WTC11 (cell line): ENCODE data around the gene PLXDC1. TPM values are rescaled to one million over a fixed set of nuclear protein-coding genes. Genes with fewer than 3 reads are reported as not detected.

Experiments
- ATAC-seq: fragments of 200-7000 bp; cut with Tn5 transposase; 2 replicates; pipeline ENCODE4 v1.10.0; 2021; ENCODE audit warnings: mild to moderate bottlenecking, moderate library complexity
- CTCF ChIA-PET: fragments of 300-600 bp; sonication (Branson Sonifier 250); formaldehyde crosslinking; loops from one replicate; lab custom pipeline; 2021; ENCODE audit warnings: antibody characterized with exemption; lab: Charles Lee
- POLR2A ChIA-PET: fragments of 350-600 bp; sonication (Branson Sonifier 250); formaldehyde crosslinking; loops from one replicate; lab custom pipeline; 2021; ENCODE audit warnings: antibody characterized with exemption; lab: Charles Lee
- DNase-seq: peaks from one replicate; pipeline ENCODE4 v3.0.0; 2021; ENCODE audit warnings: low spot score
- H3K27ac Mint-ChIP-seq: 2 replicates; pipeline ENCODE4 v1.8.0; 2021; ENCODE audit warnings: mixed read lengths
- H3K27me3 Mint-ChIP-seq: 2 replicates; pipeline ENCODE4 v1.8.0; 2021; ENCODE audit warnings: low read depth, mild to moderate bottlenecking, moderate library complexity, mixed read lengths
- H3K36me3 Mint-ChIP-seq: 2 replicates; pipeline ENCODE4 v1.8.0; 2021; ENCODE audit warnings: mixed read lengths
- H3K4me1 Mint-ChIP-seq: 2 replicates; pipeline ENCODE4 v1.8.0; 2022; ENCODE audit warnings: mixed read lengths
- H3K4me3 Mint-ChIP-seq: 2 replicates; pipeline ENCODE4 v1.8.0; 2021; ENCODE audit warnings: mild to moderate bottlenecking, moderate library complexity, mixed read lengths
- H3K9me3 Mint-ChIP-seq: 2 replicates; pipeline ENCODE4 v1.8.0; 2021; ENCODE audit warnings: mixed read lengths
- CREB1 ChIP-seq: sonication (generic); formaldehyde crosslinking; IDR thresholded peaks from 2 replicates; pipeline ENCODE4 v1.8.0; 2023; ENCODE audit warnings: mild to moderate bottlenecking, missing genetic modification reagents
- ETV6 ChIP-seq: sonication (generic); formaldehyde crosslinking; IDR thresholded peaks from 2 replicates; pipeline ENCODE4 v1.8.1; 2022; ENCODE audit warnings: mild to moderate bottlenecking, missing genetic modification reagents
- GRHL2 ChIP-seq: fragments of 250-450 bp; sonication (Bioruptor Pico); IDR thresholded peaks from 2 replicates; pipeline ENCODE4 v1.8.0; 2022; ENCODE audit warnings: mild to moderate bottlenecking, moderate library complexity; ENCODE audit not compliant: insufficient replicate concordance, severe bottlenecking
- IRF1 ChIP-seq: sonication (generic); formaldehyde crosslinking; IDR thresholded peaks from 2 replicates; pipeline ENCODE4 v1.8.0; 2023; ENCODE audit warnings: missing genetic modification reagents
- JUN ChIP-seq: sonication (generic); formaldehyde crosslinking; IDR thresholded peaks from 2 replicates; pipeline ENCODE4 v1.8.0; 2023; ENCODE audit warnings: mild to moderate bottlenecking, missing genetic modification reagents
- MYBL2 ChIP-seq: sonication (generic); formaldehyde crosslinking; IDR thresholded peaks from 2 replicates; pipeline ENCODE4 v1.8.1; 2023; ENCODE audit warnings: mild to moderate bottlenecking, moderate library complexity, missing genetic modification reagents
- NFATC4 ChIP-seq: fragments of 250-450 bp; sonication (Bioruptor Pico); IDR thresholded peaks from 2 replicates; pipeline ENCODE4 v1.9.0; 2021; ENCODE audit warnings: mild to moderate bottlenecking
- NR2C2 ChIP-seq: sonication (generic); formaldehyde crosslinking; IDR thresholded peaks from 2 replicates; pipeline ENCODE4 v1.8.0; 2022; ENCODE audit warnings: mild to moderate bottlenecking, missing genetic modification reagents
- PRDM15 ChIP-seq: sonication (generic); formaldehyde crosslinking; IDR thresholded peaks from 2 replicates; pipeline ENCODE4 v1.8.0; 2022; ENCODE audit warnings: missing genetic modification reagents
- PRRX2 ChIP-seq: fragments of 250-450 bp; sonication (Bioruptor Pico); IDR thresholded peaks from 2 replicates; pipeline ENCODE4 v1.8.0; 2021; ENCODE audit warnings: mild to moderate bottlenecking
- RORB ChIP-seq: fragments of 250-450 bp; sonication (Bioruptor Pico); IDR thresholded peaks from 2 replicates; pipeline ENCODE4 v1.9.0; 2021; ENCODE audit warnings: mild to moderate bottlenecking
- SMAD3 ChIP-seq: sonication (generic); formaldehyde crosslinking; IDR thresholded peaks from 2 replicates; pipeline ENCODE4 v1.8.0; 2022; ENCODE audit warnings: missing genetic modification reagents, mild to moderate bottlenecking, borderline replicate concordance
- ZBTB21 ChIP-seq: sonication (generic); formaldehyde crosslinking; IDR thresholded peaks from 2 replicates; pipeline ENCODE4 v1.8.1; 2023; ENCODE audit warnings: mild to moderate bottlenecking, missing genetic modification reagents, borderline replicate concordance
- ZNF219 ChIP-seq: sonication (generic); formaldehyde crosslinking; IDR thresholded peaks from 2 replicates; pipeline ENCODE4 v1.8.0; 2023; ENCODE audit warnings: missing genetic modification reagents, mild to moderate bottlenecking, borderline replicate concordance
- ZNF425 ChIP-seq: fragments of 250-450 bp; sonication (Bioruptor Pico); conservative IDR thresholded peaks from 2 replicates; pipeline ENCODE4 v1.9.0; 2021; ENCODE audit warnings: mild to moderate bottlenecking
- total RNA-seq: library from RNA; stranded (reverse); gene quantifications from 3 replicates; pipeline ENCODE4 v1.2.3, GENCODE V29; 2021
- TF ChIP-seq, protein P1 (sequence below): sonication (generic); formaldehyde crosslinking; IDR thresholded peaks from 2 replicates; pipeline ENCODE4 v1.8.1; 2023; ENCODE audit warnings: mild to moderate bottlenecking, missing genetic modification reagents
- TF ChIP-seq, protein P2 (sequence below): sonication (generic); formaldehyde crosslinking; IDR thresholded peaks from 2 replicates; pipeline ENCODE4 v1.8.0; 2022; ENCODE audit warnings: mild to moderate bottlenecking, missing genetic modification reagents
- TF ChIP-seq, protein P3 (sequence below): sonication (generic); formaldehyde crosslinking; IDR thresholded peaks from 2 replicates; pipeline ENCODE4 v1.8.1; 2023; ENCODE audit warnings: mild to moderate bottlenecking, missing genetic modification reagents, moderate library complexity
- TF ChIP-seq, protein P4 (sequence below): sonication (generic); formaldehyde crosslinking; IDR thresholded peaks from 2 replicates; pipeline ENCODE4 v1.8.1; 2023; ENCODE audit warnings: mild to moderate bottlenecking, missing genetic modification reagents, borderline replicate concordance
- TF ChIP-seq, protein P5 (sequence below): sonication (generic); formaldehyde crosslinking; conservative IDR thresholded peaks from 2 replicates; pipeline ENCODE4 v1.8.1; 2023; ENCODE audit warnings: mild to moderate bottlenecking, low read depth, missing genetic modification reagents, moderate library complexity

The PLXDC1 gene
- total RNA-seq, 1 experiment from 2014 or later: 5.4 TPM

DNA sequence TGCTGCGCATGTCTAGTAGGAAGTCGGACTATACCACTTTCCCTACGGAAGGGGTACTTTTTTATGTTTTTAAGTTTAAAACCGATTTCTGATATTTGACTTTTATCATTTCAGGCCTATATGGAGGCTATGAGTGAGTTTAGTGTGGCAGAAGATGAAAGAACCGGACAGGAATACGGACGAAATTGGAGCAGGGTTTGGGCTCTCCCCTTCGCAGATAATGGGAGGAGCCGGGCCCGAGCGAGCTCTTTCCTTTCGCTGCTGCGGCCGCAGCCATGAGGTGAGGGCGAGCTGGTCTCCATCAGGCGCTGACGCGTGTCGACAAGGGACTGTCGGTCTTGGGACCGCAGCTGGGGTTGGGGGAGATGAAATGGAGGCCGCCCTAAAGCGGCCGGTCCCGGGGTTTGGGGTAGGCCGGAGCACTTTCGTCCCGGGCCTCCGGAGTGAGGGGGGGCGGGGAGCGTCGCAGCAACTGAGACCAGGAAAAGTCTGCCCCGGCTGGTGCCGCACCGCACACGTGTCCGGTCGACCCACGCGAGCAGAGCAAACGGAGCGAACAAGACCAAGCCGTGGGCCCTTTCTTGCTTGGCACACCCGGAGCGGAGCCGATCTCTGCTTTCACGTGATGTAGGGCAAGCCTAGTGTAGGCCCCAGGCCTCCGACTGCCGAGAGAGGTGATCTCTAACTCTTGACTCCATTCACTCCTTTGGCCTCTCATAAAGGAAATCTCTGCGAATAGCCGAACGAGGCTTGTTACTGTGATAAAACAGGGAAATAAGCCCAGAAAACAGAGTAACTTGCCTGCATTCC, 48.8 kb upstream of the PLXDC1 start, which contains the start of gene RPL19 (continued):
- TF ChIP-seq PRDM15 (CRISPR knock-in tag): no peak
- TF ChIP-seq, protein P1, sequence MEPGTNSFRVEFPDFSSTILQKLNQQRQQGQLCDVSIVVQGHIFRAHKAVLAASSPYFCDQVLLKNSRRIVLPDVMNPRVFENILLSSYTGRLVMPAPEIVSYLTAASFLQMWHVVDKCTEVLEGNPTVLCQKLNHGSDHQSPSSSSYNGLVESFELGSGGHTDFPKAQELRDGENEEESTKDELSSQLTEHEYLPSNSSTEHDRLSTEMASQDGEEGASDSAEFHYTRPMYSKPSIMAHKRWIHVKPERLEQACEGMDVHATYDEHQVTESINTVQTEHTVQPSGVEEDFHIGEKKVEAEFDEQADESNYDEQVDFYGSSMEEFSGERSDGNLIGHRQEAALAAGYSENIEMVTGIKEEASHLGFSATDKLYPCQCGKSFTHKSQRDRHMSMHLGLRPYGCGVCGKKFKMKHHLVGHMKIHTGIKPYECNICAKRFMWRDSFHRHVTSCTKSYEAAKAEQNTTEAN: 0 out of 2 replicates have a peak, but pooled peaks have one; percentile 40
- no peak for TF ChIP-seq RORB
- TF ChIP-seq, protein P2, sequence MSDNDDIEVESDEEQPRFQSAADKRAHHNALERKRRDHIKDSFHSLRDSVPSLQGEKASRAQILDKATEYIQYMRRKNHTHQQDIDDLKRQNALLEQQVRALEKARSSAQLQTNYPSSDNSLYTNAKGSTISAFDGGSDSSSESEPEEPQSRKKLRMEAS (CRISPR knock-in tag): peak; percentile 67
- 0 out of 2 replicates have a peak, but pooled peaks have one; percentile 42 for TF ChIP-seq MYBL2 (CRISPR knock-in tag)
- TF ChIP-seq NFATC4 (CRISPR knock-in tag): no peak
- no peak for TF ChIP-seq ZNF425 (CRISPR knock-in tag)
- TF ChIP-seq ZBTB21 (CRISPR knock-in tag): no peak
- TF ChIP-seq GRHL2: no peak
- no peak for TF ChIP-seq ZNF219 (CRISPR knock-in tag)
- no peak for TF ChIP-seq SMAD3 (CRISPR knock-in tag)
- peak; percentile 51; the same call in 1 of the 2 replicates for TF ChIP-seq ETV6 (CRISPR knock-in tag)
- TF ChIP-seq NR2C2: no peak

GRCh38 chr17:39199820-39200069, 48.3 kb upstream of the PLXDC1 start:
- ChIA-PET CTCF (interaction anchor here (0.5 to 2.2 kb wide), 15 partner anchors 12 to 774 kb away, joined by 3 to 25 read pairs (median 8); partner anchors contain the start of gene STAC2), POLR2A (interaction anchor here (0.6 to 1.3 kb wide), 12 partner anchors 9 to 614 kb away, joined by 3 to 16 read pairs (median 4); partner anchors contain the start of gene STAC2)
- peak overlapping the region; percentile 98 for H3K4me3 Mint-ChIP-seq
- H3K4me1 Mint-ChIP-seq: peaks cover 48% of the 10 kb centered on the region
- peaks cover 45% of the 10 kb centered on the region for H3K36me3 Mint-ChIP-seq
- peak; percentile 25 for ATAC-seq
- DNase-seq: peak; percentile 83
- no peaks in the 10 kb centered on the region; the same call in 1 of the 2 replicates for H3K27me3 Mint-ChIP-seq
- H3K27ac Mint-ChIP-seq: peak overlapping the region; percentile 100
- H3K9me3 Mint-ChIP-seq: no peaks in the 10 kb centered on the region
- TF ChIP-seq SMAD3 (CRISPR knock-in tag) (no peak), PRRX2 (CRISPR knock-in tag) (no peak), IRF1 (no peak), CREB1 (CRISPR knock-in tag) (no peak), JUN (no peak)
- TF ChIP-seq, protein P3, sequence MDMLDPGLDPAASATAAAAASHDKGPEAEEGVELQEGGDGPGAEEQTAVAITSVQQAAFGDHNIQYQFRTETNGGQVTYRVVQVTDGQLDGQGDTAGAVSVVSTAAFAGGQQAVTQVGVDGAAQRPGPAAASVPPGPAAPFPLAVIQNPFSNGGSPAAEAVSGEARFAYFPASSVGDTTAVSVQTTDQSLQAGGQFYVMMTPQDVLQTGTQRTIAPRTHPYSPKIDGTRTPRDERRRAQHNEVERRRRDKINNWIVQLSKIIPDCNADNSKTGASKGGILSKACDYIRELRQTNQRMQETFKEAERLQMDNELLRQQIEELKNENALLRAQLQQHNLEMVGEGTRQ (CRISPR knock-in tag): peak; percentile 93
- TF ChIP-seq, protein P4, sequence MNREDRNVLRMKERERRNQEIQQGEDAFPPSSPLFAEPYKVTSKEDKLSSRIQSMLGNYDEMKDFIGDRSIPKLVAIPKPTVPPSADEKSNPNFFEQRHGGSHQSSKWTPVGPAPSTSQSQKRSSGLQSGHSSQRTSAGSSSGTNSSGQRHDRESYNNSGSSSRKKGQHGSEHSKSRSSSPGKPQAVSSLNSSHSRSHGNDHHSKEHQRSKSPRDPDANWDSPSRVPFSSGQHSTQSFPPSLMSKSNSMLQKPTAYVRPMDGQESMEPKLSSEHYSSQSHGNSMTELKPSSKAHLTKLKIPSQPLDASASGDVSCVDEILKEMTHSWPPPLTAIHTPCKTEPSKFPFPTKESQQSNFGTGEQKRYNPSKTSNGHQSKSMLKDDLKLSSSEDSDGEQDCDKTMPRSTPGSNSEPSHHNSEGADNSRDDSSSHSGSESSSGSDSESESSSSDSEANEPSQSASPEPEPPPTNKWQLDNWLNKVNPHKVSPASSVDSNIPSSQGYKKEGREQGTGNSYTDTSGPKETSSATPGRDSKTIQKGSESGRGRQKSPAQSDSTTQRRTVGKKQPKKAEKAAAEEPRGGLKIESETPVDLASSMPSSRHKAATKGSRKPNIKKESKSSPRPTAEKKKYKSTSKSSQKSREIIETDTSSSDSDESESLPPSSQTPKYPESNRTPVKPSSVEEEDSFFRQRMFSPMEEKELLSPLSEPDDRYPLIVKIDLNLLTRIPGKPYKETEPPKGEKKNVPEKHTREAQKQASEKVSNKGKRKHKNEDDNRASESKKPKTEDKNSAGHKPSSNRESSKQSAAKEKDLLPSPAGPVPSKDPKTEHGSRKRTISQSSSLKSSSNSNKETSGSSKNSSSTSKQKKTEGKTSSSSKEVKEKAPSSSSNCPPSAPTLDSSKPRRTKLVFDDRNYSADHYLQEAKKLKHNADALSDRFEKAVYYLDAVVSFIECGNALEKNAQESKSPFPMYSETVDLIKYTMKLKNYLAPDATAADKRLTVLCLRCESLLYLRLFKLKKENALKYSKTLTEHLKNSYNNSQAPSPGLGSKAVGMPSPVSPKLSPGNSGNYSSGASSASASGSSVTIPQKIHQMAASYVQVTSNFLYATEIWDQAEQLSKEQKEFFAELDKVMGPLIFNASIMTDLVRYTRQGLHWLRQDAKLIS: no peak
- TF ChIP-seq, protein P5, sequence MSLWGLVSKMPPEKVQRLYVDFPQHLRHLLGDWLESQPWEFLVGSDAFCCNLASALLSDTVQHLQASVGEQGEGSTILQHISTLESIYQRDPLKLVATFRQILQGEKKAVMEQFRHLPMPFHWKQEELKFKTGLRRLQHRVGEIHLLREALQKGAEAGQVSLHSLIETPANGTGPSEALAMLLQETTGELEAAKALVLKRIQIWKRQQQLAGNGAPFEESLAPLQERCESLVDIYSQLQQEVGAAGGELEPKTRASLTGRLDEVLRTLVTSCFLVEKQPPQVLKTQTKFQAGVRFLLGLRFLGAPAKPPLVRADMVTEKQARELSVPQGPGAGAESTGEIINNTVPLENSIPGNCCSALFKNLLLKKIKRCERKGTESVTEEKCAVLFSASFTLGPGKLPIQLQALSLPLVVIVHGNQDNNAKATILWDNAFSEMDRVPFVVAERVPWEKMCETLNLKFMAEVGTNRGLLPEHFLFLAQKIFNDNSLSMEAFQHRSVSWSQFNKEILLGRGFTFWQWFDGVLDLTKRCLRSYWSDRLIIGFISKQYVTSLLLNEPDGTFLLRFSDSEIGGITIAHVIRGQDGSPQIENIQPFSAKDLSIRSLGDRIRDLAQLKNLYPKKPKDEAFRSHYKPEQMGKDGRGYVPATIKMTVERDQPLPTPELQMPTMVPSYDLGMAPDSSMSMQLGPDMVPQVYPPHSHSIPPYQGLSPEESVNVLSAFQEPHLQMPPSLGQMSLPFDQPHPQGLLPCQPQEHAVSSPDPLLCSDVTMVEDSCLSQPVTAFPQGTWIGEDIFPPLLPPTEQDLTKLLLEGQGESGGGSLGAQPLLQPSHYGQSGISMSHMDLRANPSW (CRISPR knock-in tag): no peak
